ENCODE results near the gene GTF3C1.

The GTF3C1 gene

DNA sequence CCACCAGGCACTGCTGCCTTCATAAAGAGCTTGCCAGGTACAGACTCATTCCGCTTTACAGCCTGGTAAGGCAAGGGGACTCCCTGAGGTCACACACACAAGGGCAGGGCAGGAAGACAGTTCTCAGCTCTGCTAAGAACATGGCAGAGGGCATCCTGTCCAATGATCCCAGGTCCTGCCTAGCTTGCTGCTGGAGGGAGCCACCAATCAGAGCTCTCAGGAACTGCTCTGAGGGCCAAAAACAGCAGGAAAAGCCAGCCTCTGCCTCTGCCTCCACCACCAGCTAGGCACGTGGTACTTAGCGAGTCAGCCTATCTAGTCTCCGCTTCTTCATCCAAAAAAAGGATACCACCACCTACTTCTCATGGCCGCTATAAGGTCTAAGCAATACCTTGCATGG is 66.1 kb downstream of the GTF3C1 start:
- H3K27ac ChIP-seq (ENCODE audit: low read length), result no peak overlapping the region
- no peak overlapping the region for H3K4me3 ChIP-seq (ENCODE audit: low read depth in 1 of 2, low read length in 2 of 2)
- H3K27me3 ChIP-seq (ENCODE audit: low read depth, low read length), result no peaks in the 10 kb centered on the region
- no peaks in the 10 kb centered on the region for H3K9me3 ChIP-seq (ENCODE audit: control insufficient read depth in 1 of 2, low read length in 2 of 2)
- H3K4me1 ChIP-seq (ENCODE audit: control insufficient read depth in 1 of 2, insufficient read depth in 2 of 2, low read length in 2 of 2), result no peaks in the 10 kb centered on the region
- H3K36me3 ChIP-seq (ENCODE audit: control insufficient read depth in 1 of 2, insufficient read depth in 2 of 2, low read length in 2 of 2), result peaks cover 79 to 90% of the 10 kb centered on the region in 2 donors

GRCh38 chr16:27483088-27483437 is 66.7 kb downstream of the GTF3C1 start:
- Histone ChIP-seq H3K36me3 (ENCODE audit: control insufficient read depth in 1 of 2, insufficient read depth in 2 of 2, low read length in 2 of 2) (peaks cover 79 to 90% of the 10 kb centered on the region in 2 donors), H3K9me3 (ENCODE audit: control insufficient read depth in 1 of 2, low read length in 2 of 2) (no peaks in the 10 kb centered on the region), H3K27ac (ENCODE audit: low read length) (no peak overlapping the region), H3K4me1 (ENCODE audit: control insufficient read depth in 1 of 2, insufficient read depth in 2 of 2, low read length in 2 of 2) (no peaks in the 10 kb centered on the region), H3K4me3 (ENCODE audit: low read depth in 1 of 2, low read length in 2 of 2) (no peak overlapping the region), H3K27me3 (ENCODE audit: low read depth, low read length) (no peaks in the 10 kb centered on the region)

GRCh38 chr16:27482397-27483087 is 67.2 kb downstream of the GTF3C1 start:
- Histone ChIP-seq H3K9me3 (ENCODE audit: control insufficient read depth in 1 of 2, low read length in 2 of 2) (no peaks in the 10 kb centered on the region), H3K4me1 (ENCODE audit: control insufficient read depth in 1 of 2, insufficient read depth in 2 of 2, low read length in 2 of 2) (no peaks in the 10 kb centered on the region), H3K27ac (ENCODE audit: low read length) (no peak overlapping the region), H3K27me3 (ENCODE audit: low read depth, low read length) (no peaks in the 10 kb centered on the region), H3K36me3 (ENCODE audit: control insufficient read depth in 1 of 2, insufficient read depth in 2 of 2, low read length in 2 of 2) (peaks cover 76 to 90% of the 10 kb centered on the region in 2 donors), H3K4me3 (ENCODE audit: low read depth in 1 of 2, low read length in 2 of 2) (no peak overlapping the region)

DNA sequence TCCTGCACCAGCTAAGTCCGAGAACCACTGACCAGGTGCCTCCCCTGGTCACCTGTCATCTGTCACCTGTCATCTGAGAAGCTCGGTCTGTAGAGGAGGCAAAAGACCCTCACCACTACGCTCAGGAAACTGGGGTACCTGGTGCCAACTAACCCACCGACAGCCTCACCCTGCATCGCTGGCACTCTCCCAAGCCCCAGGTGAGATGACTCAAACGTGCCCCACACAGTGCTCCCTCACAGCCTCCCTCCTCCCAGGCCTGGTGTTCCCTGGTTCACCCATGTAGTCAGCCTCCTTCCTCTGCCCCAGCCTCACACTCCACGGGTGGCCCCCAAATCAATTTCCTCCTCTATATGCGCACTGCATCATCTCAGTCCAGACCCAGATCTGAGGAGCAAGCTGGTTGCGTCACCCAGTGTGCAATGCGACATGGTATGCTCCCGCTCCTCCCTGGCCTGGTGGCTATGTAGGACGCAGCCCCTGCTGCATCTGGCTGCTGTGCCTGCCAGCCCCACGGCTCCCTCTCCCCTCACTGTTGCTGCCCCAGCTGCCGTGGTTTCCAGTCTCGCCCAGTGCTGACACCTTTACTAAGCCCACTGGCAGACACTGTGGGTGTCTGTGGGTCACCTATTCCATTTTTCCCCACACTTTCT is 68.3 kb downstream of the GTF3C1 start:
- no peak overlapping the region for H3K27ac ChIP-seq (ENCODE audit: low read length)

GRCh38 chr16:27480761-27481160 is 69.0 kb downstream of the GTF3C1 start:
- H3K27me3 ChIP-seq (ENCODE audit: low read depth, low read length), result no peaks in the 10 kb centered on the region
- H3K27ac ChIP-seq (ENCODE audit: low read length), result no peak overlapping the region

More for the DNA sequence above, 68.3 kb downstream of the GTF3C1 start:
- H3K36me3 ChIP-seq (ENCODE audit: control insufficient read depth in 1 of 2, insufficient read depth in 2 of 2, low read length in 2 of 2), result peaks cover 79 to 90% of the 10 kb centered on the region in 2 donors
- H3K9me3 ChIP-seq (ENCODE audit: control insufficient read depth in 1 of 2, low read length in 2 of 2), result no peaks in the 10 kb centered on the region
- H3K4me1 ChIP-seq (ENCODE audit: control insufficient read depth in 1 of 2, insufficient read depth in 2 of 2, low read length in 2 of 2), result no peaks in the 10 kb centered on the region
- H3K27me3 ChIP-seq (ENCODE audit: low read depth, low read length), result no peaks in the 10 kb centered on the region
- no peak overlapping the region for H3K4me3 ChIP-seq (ENCODE audit: low read depth in 1 of 2, low read length in 2 of 2)

DNA sequence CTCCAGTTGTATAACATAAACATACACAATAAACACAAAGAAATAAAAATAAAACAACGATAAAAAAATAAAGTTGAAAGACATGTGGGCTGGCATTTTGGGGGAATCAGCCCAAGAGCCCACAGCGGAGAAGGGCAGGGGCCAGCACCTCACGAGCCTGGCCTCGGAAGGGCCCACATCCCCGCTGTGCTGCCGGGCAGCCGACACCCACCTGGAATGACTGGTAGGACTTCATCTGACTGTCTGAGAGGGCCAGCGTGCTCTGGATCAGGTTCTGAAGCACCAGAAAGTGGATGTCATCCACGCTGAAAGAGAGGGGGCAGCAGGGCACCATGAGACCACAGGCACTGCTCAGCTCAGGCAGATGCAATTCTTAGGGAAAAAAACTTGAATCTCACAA is 73.5 kb downstream of the GTF3C1 start:
- Histone ChIP-seq H3K27ac (ENCODE audit: low read length) (no peak overlapping the region), H3K4me1 (ENCODE audit: control insufficient read depth in 1 of 2, insufficient read depth in 2 of 2, low read length in 2 of 2) (no peaks in the 10 kb centered on the region), H3K27me3 (ENCODE audit: low read depth, low read length) (no peaks in the 10 kb centered on the region), H3K9me3 (ENCODE audit: control insufficient read depth in 1 of 2, low read length in 2 of 2) (no peaks in the 10 kb centered on the region), H3K36me3 (ENCODE audit: control insufficient read depth in 1 of 2, insufficient read depth in 2 of 2, low read length in 2 of 2) (peaks cover 76 to 89% of the 10 kb centered on the region in 2 donors), H3K4me3 (ENCODE audit: low read depth in 1 of 2, low read length in 2 of 2) (no peak overlapping the region)

More at GRCh38 chr16:27480761-27481160, 69.0 kb downstream of the GTF3C1 start:
- no peaks in the 10 kb centered on the region for H3K9me3 ChIP-seq (ENCODE audit: control insufficient read depth in 1 of 2, low read length in 2 of 2)
- H3K4me3 ChIP-seq (ENCODE audit: low read depth in 1 of 2, low read length in 2 of 2), result no peak overlapping the region
- peaks cover 79 to 90% of the 10 kb centered on the region in 2 donors for H3K36me3 ChIP-seq (ENCODE audit: control insufficient read depth in 1 of 2, insufficient read depth in 2 of 2, low read length in 2 of 2)
- H3K4me1 ChIP-seq (ENCODE audit: control insufficient read depth in 1 of 2, insufficient read depth in 2 of 2, low read length in 2 of 2), result no peaks in the 10 kb centered on the region

DNA sequence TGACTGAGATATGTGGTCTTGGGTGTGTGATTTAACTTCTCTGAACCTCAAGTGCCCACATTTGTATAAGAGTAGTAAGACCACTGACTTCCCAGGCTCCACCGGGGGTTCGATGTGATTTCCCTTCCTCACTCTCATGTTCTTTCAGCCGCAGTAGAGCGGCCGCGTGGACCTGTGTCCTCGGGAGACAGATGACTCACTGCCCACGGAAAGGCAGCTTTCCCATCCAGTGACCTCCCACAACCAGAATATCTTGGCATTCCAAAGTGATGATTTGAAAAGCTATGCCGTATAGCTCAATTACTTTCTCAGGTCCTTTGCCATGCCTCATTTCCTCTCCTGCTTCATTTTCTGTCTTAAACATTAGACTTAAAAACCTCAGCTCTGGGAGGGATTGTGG is 74.2 kb downstream of the GTF3C1 start:
- Histone ChIP-seq H3K4me1 (ENCODE audit: control insufficient read depth in 1 of 2, insufficient read depth in 2 of 2, low read length in 2 of 2) (no peaks in the 10 kb centered on the region), H3K9me3 (ENCODE audit: control insufficient read depth in 1 of 2, low read length in 2 of 2) (no peaks in the 10 kb centered on the region), H3K36me3 (ENCODE audit: control insufficient read depth in 1 of 2, insufficient read depth in 2 of 2, low read length in 2 of 2) (peaks cover 74 to 89% of the 10 kb centered on the region in 2 donors), H3K27me3 (ENCODE audit: low read depth, low read length) (no peaks in the 10 kb centered on the region), H3K27ac (ENCODE audit: low read length) (no peak overlapping the region), H3K4me3 (ENCODE audit: low read depth in 1 of 2, low read length in 2 of 2) (no peak overlapping the region)

DNA sequence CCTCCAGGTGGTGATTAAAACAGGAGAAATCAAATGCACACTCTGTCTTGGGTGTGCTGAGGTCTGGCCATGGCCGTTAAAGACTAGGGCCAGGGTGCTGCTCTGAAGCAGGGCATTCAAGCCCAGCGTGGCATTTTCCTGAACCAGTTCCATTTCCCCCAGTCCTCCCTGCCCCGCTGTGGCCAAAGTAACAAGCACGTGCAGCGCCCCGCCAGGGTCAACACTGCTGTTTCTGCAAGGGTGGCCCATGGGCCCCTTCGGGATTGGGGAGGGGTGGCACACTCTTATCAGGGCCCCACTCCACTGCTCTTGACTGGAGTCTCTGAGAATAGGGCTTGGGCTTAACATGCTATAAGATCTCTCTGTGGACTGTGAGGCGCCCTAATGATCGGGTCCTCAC is 74.8 kb downstream of the GTF3C1 start:
- no peaks in the 10 kb centered on the region for H3K4me1 ChIP-seq (ENCODE audit: control insufficient read depth in 1 of 2, insufficient read depth in 2 of 2, low read length in 2 of 2)
- H3K36me3 ChIP-seq (ENCODE audit: control insufficient read depth in 1 of 2, insufficient read depth in 2 of 2, low read length in 2 of 2), result peaks cover 76 to 89% of the 10 kb centered on the region in 2 donors
- H3K4me3 ChIP-seq (ENCODE audit: low read depth in 1 of 2, low read length in 2 of 2), result no peak overlapping the region
- no peak overlapping the region for H3K27ac ChIP-seq (ENCODE audit: low read length)
- H3K27me3 ChIP-seq (ENCODE audit: low read depth, low read length), result no peaks in the 10 kb centered on the region
- H3K9me3 ChIP-seq (ENCODE audit: control insufficient read depth in 1 of 2, low read length in 2 of 2), result no peaks in the 10 kb centered on the region

DNA sequence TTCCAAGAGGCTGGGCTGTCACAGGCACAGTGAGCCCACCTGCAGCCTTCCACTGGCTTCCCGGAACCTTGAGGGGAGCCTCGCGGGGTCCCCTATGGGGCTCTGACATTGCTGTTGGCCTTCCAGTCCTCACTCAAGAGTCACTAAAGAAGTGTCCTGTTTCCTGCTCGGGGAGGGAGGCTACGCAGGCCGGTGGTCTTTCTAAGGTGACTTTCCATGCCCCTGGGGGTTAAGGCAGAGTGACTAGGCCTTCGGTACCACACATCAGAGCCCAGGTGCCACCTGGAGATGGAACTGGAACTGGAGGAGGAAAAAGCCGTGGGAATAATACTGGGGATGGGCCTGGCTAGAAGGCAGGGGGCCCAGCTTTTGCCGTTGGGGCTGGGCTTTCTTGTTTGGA is 75.7 kb downstream of the GTF3C1 start:
- Histone ChIP-seq H3K36me3 (ENCODE audit: control insufficient read depth in 1 of 2, insufficient read depth in 2 of 2, low read length in 2 of 2) (peaks cover 84 to 97% of the 10 kb centered on the region in 2 donors), H3K27me3 (ENCODE audit: low read depth, low read length) (no peaks in the 10 kb centered on the region), H3K27ac (ENCODE audit: low read length) (no peak overlapping the region), H3K4me1 (ENCODE audit: control insufficient read depth in 1 of 2, insufficient read depth in 2 of 2, low read length in 2 of 2) (no peaks in the 10 kb centered on the region), H3K4me3 (ENCODE audit: low read depth in 1 of 2, low read length in 2 of 2) (no peak overlapping the region), H3K9me3 (ENCODE audit: control insufficient read depth in 1 of 2, low read length in 2 of 2) (no peaks in the 10 kb centered on the region)

- H3K36me3 ChIP-seq (ENCODE audit: control insufficient read depth in 1 of 2, insufficient read depth in 2 of 2, low read length in 2 of 2), result peaks cover 79 to 98% of the 10 kb centered on the region in 2 donors
- H3K9me3 ChIP-seq (ENCODE audit: control insufficient read depth in 1 of 2, low read length in 2 of 2), result no peaks in the 10 kb centered on the region
- no peaks in the 10 kb centered on the region for H3K4me1 ChIP-seq (ENCODE audit: control insufficient read depth in 1 of 2, insufficient read depth in 2 of 2, low read length in 2 of 2)
- H3K4me3 ChIP-seq (ENCODE audit: low read depth in 1 of 2, low read length in 2 of 2), result no peak overlapping the region
- no peak overlapping the region for H3K27ac ChIP-seq (ENCODE audit: low read length)
- no peaks in the 10 kb centered on the region for H3K27me3 ChIP-seq (ENCODE audit: low read depth, low read length)
Observed at GRCh38 chr16:27473101-27473900, 76.4 kb downstream of the GTF3C1 start.

All from muscle layer of duodenum (tissue), 2 donors.